KOPT-K1 (cell line): ENCODE measurements around the gene TNNT1.

Source experiments
- H3K27ac ChIP-seq: fragments of 200-600 bp; sonication (generic); 2 replicates; pipeline ENCODE4 v1.5.1; 2016; ENCODE audit warnings: antibody characterized with exemption, mild to moderate bottlenecking, low read depth, low read length; ENCODE audit not compliant: poor library complexity, severe bottlenecking
- H3K36me3 ChIP-seq: fragments of 200-600 bp; sonication (generic); 2 replicates; pipeline ENCODE4 v1.5.1; 2017; ENCODE audit warnings: antibody characterized with exemption, mild to moderate bottlenecking, low read length, moderate library complexity; ENCODE audit not compliant: insufficient read depth
- H3K9me3 ChIP-seq: fragments of 200-600 bp; sonication (generic); 2 replicates; pipeline ENCODE4 v1.5.1; 2017; ENCODE audit warnings: antibody characterized with exemption, low read length, mild to moderate bottlenecking; ENCODE audit not compliant: insufficient read depth, poor library complexity, severe bottlenecking

TNNT1 gene

DNA sequence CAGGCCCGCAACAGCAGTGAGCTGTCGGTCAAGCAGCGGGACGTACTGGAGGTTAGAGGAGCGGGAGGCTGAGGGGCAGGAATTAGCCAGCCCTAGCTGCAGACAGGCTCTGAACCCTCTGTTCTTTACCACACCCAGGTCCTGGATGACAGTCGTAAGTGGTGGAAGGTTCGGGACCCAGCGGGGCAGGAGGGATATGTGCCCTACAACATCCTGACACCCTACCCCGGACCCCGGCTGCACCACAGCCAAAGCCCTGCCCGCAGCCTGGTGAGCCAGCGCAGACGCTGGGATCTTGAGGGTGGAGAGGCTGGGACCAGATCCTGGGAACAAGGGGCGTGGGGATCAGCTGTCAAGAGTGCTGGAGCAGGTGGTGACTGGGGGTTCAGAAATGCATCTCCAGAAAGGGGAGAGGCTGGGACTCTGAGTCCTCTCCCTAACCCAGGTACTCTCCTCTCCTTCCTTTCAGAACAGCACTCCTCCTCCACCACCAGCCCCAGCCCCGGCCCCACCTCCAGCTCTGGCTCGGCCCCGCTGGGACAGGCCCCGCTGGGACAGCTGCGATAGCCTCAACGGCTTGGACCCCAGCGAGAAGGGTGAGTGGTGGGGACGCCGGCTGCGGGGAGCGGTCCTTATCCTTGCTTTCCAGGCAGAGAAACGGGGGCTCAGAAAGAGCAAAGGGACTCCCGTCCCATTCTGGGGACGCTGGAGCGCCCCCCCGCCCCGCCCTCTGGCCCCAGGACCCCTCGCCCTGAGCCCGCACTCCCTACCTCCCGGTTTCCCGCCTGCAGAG, 62.9 kb downstream of the TNNT1 start:
- Histone ChIP-seq H3K27ac (no peak overlapping the region), H3K36me3 (peaks cover 24% of the 10 kb centered on the region; the same call in 1 of the 2 replicates), H3K9me3 (peaks cover 9% of the 10 kb centered on the region)

DNA sequence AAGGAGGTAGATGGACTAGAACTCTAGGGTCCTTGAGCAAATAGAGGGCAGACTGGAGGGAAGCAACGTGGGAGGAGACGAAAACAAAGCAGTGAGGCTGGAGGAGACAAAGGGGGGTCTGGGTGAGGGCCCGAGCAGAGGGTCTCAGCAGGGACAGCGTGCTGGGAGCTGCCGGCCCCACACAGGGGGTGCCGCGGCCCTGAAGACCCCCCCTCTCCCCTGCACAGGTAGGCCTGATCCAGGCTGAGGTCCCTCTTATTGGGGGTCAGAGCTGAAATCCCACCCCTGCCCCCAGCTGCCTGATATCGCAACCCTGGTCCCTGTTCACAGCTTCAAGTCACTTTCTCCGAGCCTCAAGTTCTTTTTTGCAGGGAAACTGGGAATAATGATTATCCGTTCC, 64.6 kb downstream of the TNNT1 start:
- H3K27ac ChIP-seq, result no peak overlapping the region
- peaks cover 9% of the 10 kb centered on the region for H3K9me3 ChIP-seq
- peaks cover 11% of the 10 kb centered on the region; the same call in 1 of the 2 replicates for H3K36me3 ChIP-seq

DNA sequence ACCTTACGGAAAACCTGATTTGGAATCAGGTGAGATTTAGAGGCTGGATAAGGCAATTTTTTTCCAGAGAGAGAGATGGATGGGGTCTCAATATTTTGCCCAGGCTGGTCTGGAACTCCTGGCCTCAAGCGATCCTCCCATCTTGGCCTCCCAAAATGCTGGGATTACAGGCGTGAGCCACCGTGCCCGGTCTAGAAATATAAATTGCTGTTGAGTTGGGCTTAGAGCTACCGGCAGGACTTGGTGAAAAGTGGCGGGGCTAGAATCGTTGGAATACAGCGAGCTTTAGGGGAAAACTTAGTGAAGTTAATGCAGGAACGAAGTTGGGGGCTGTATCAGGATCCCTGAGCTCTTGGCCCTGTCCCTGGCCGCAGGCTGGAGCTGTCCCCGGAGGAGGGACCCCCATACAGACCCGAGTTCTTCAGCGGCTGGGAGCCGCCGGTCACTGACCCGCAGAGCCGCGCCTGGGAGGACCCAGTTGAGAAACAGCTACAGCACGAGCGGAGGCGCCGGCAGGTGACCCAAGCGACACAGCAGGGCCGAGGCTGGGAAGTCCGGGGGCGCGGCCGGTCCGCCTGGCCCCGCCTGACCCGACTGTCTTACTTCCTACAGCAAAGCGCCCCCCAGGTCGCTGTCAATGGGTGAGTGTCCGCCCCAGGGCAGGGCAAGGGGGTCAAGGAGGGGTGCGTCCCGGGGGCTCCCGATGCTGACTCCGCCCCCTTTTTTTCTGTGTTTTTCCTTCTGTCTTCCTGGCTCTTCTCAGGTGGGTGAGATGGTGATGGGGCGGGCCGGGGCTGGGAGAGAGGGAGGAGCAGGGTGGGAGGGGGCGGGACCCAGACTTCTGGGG, 65.8 kb downstream of the TNNT1 start:
- Histone ChIP-seq H3K9me3 (peaks cover 9% of the 10 kb centered on the region), H3K36me3 (peaks cover 11% of the 10 kb centered on the region; the same call in 1 of the 2 replicates), H3K27ac (no peak overlapping the region)
